HFFc6 (cell line): ENCODE measurements around the gene RBPJL. TPM values are rescaled to one million over a fixed set of nuclear protein-coding genes. Genes with fewer than 3 reads are reported as not detected.
A peak's percentile ranks its signal among the peaks of the same experiment; 100 is the strongest.

Source experiments
- DNase-seq: peaks from one replicate; pipeline ENCODE4 v3.0.0-alpha.2; 2018
- H3K27ac Mint-ChIP-seq: 2 replicates; pipeline ENCODE4 v1.8.0; 2020; ENCODE audit warnings: mild to moderate bottlenecking, mixed read lengths
- H3K27me3 Mint-ChIP-seq: 2 replicates; pipeline ENCODE4 v1.8.0; 2021; ENCODE audit warnings: mild to moderate bottlenecking, moderate library complexity, mixed read lengths; ENCODE audit not compliant: insufficient read depth
- H3K36me3 Mint-ChIP-seq: 2 replicates; pipeline ENCODE4 v1.8.0; 2021; ENCODE audit warnings: low read depth, mixed read lengths
- H3K4me1 Mint-ChIP-seq: 2 replicates; pipeline ENCODE4 v1.8.0; 2020; ENCODE audit warnings: low read depth, mixed read lengths
- H3K4me3 Mint-ChIP-seq: 2 replicates; pipeline ENCODE4 v1.8.0; 2020; ENCODE audit warnings: mild to moderate bottlenecking, moderate library complexity, mixed read lengths
- H3K9me3 Mint-ChIP-seq: 2 replicates; pipeline ENCODE4 v1.8.0; 2020; ENCODE audit warnings: mild to moderate bottlenecking, mixed read lengths
- CTCF ChIP-seq: fragments of 200-600 bp; sonication (generic); IDR thresholded peaks from 2 replicates; pipeline ENCODE4 v1.5.0; 2021; ENCODE audit warnings: antibody characterized with exemption, mild to moderate bottlenecking
- total RNA-seq, 6 experiments: library from RNA; stranded (reverse); fragmentation: NEBNext Ultra II Directional; extraction: Animal tissue kit (Norgen Biotek cat#: 25700); gene quantifications; 2 replicates in 1 of 6; 3 replicates in 5 of 6; pipeline ENCODE4 v1.2.3, GENCODE V29; 2021

Gene RBPJL
- total RNA-seq, 6 experiments from 2014 or later: not detected

- Mint-ChIP-seq H3K36me3 (no peaks in the 10 kb centered on the region), H3K4me3 (peak overlapping the region; percentile 77), H3K27me3 (peaks cover 16% of the 10 kb centered on the region), H3K9me3 (no peaks in the 10 kb centered on the region; the same call in 1 of the 2 replicates), H3K27ac (no peak overlapping the region), H3K4me1 (0 out of 2 replicates have a peak, but pooled peaks cover 4% of the 10 kb centered on the region)
- TF ChIP-seq CTCF: peak; percentile 92
- DNase-seq: peak; percentile 41
Observed at GRCh38 chr20:45293041-45294002, 13.3 kb upstream of the RBPJL start.

- peak overlapping the region; percentile 77 for H3K4me3 Mint-ChIP-seq
- TF ChIP-seq CTCF: peak; percentile 52
- H3K27me3 Mint-ChIP-seq: peaks cover 15% of the 10 kb centered on the region
- H3K4me1 Mint-ChIP-seq: 0 out of 2 replicates have a peak, but pooled peaks cover 4% of the 10 kb centered on the region
- H3K27ac Mint-ChIP-seq: no peak overlapping the region
- no peaks in the 10 kb centered on the region for H3K36me3 Mint-ChIP-seq
- no peaks in the 10 kb centered on the region; the same call in 1 of the 2 replicates for H3K9me3 Mint-ChIP-seq
- no peak for DNase-seq
Observed at GRCh38 chr20:45294003-45294368, 12.7 kb upstream of the RBPJL start.

GRCh38 chr20:45294659-45295058 is 12.0 kb upstream of the RBPJL start:
- Mint-ChIP-seq H3K27ac (no peak overlapping the region), H3K4me3 (no peak overlapping the region), H3K9me3 (no peaks in the 10 kb centered on the region; the same call in 1 of the 2 replicates), H3K36me3 (no peaks in the 10 kb centered on the region), H3K27me3 (peaks cover 16% of the 10 kb centered on the region), H3K4me1 (0 out of 2 replicates have a peak, but pooled peaks cover 4% of the 10 kb centered on the region)
- TF ChIP-seq CTCF: no peak
- no peak for DNase-seq

- no peak for DNase-seq
- no peaks in the 10 kb centered on the region; the same call in 1 of the 2 replicates for H3K9me3 Mint-ChIP-seq
- no peaks in the 10 kb centered on the region for H3K36me3 Mint-ChIP-seq
- H3K27ac Mint-ChIP-seq: no peak overlapping the region
- H3K4me1 Mint-ChIP-seq: no peaks in the 10 kb centered on the region
- TF ChIP-seq CTCF: no peak
- no peak overlapping the region for H3K4me3 Mint-ChIP-seq
- H3K27me3 Mint-ChIP-seq: peaks cover 18% of the 10 kb centered on the region
Observed at GRCh38 chr20:45297786-45298497, 8.7 kb upstream of the RBPJL start.

- Mint-ChIP-seq H3K27me3 (peaks cover 22% of the 10 kb centered on the region), H3K4me1 (peaks cover 8% of the 10 kb centered on the region), H3K9me3 (no peaks in the 10 kb centered on the region; the same call in 1 of the 2 replicates), H3K4me3 (no peak overlapping the region), H3K27ac (no peak overlapping the region), H3K36me3 (no peaks in the 10 kb centered on the region)
- DNase-seq: no peak
- TF ChIP-seq CTCF: no peak
Observed at GRCh38 chr20:45299786-45300185, 6.9 kb upstream of the RBPJL start.
